GM10266 (cell line): ENCODE measurements around the gene SOX8.

ENCODE experiments used
- DNase-seq: peaks from one replicate; pipeline ENCODE4 v3.0.0; 2012; ENCODE audit errors: extremely low spot score
- CTCF ChIP-seq: IDR thresholded peaks from 2 replicates; pipeline ENCODE4 v1.5.1; 2012; ENCODE audit warnings: mild to moderate bottlenecking, low read depth; ENCODE audit not compliant: control insufficient read depth, insufficient read depth; ENCODE audit errors: missing control alignments

SOX8 gene

GRCh38 chr16:990516-991291 lies 9.1 kb downstream of the SOX8 start:
- DNase-seq, result no peak

GRCh38 chr16:991345-991744 lies 9.8 kb downstream of the SOX8 start:
- TF ChIP-seq CTCF, result no peak
- no peak for DNase-seq

More at GRCh38 chr16:990516-991291, 9.1 kb downstream of the SOX8 start:
- TF ChIP-seq CTCF, result no peak

- TF ChIP-seq CTCF, result no peak
- no peak for DNase-seq
Observed at GRCh38 chr16:991773-992172, 10.2 kb downstream of the SOX8 start.

GRCh38 chr16:993731-994130 lies 12.2 kb downstream of the SOX8 start:
- no peak for DNase-seq
- TF ChIP-seq CTCF, result no peak

GRCh38 chr16:995087-995486 lies 13.5 kb downstream of the SOX8 start:
- DNase-seq, result no peak
- no peak for TF ChIP-seq CTCF

- no peak for DNase-seq
- TF ChIP-seq CTCF, result no peak
Observed at GRCh38 chr16:995783-996182, 14.2 kb downstream of the SOX8 start.

GRCh38 chr16:996681-997080 lies 15.1 kb downstream of the SOX8 start:
- DNase-seq, result no peak
- TF ChIP-seq CTCF, result no peak
